PC-3 (cell line): ENCODE measurements around the gene TACC2.

Source experiments
- CTCF ChIP-seq: fragments of 300-600 bp; sonication (generic); conservative IDR thresholded peaks from 2 replicates; pipeline ENCODE4 v1.5.1; 2017; ENCODE audit warnings: antibody characterized with exemption, low read depth, mild to moderate bottlenecking, low read length
- EZH2 ChIP-seq: fragments of 300-600 bp; sonication (generic); IDR thresholded peaks from one replicate; pipeline ENCODE4 v1.6.1; 2017; ENCODE audit warnings: antibody characterized with exemption, mild to moderate bottlenecking, low read length; ENCODE audit not compliant: unreplicated experiment
- EZH2phosphoT487 ChIP-seq: fragments of 300-600 bp; sonication (generic); IDR thresholded peaks from 2 replicates; pipeline ENCODE4 v1.6.1; 2018; ENCODE audit warnings: mild to moderate bottlenecking, antibody characterized with exemption, low read length, borderline replicate concordance

- no peak for TF ChIP-seq CTCF
- TF ChIP-seq EZH2: no peak
- TF ChIP-seq EZH2phosphoT487: no peak
Measured at GRCh38 chr10:122050811-122051210, 61.8 kb downstream of the TACC2 start.
